HG03095 (cell line): ENCODE measurements around the gene ANKS1A.

Source experiments
- ATAC-seq: cut with Tn5 transposase; IDR thresholded peaks from one replicate; pipeline ENCODE4 v1.9.1; 2021; ENCODE audit warnings: moderate library complexity; ENCODE audit not compliant: unreplicated experiment

ANKS1A gene

DNA sequence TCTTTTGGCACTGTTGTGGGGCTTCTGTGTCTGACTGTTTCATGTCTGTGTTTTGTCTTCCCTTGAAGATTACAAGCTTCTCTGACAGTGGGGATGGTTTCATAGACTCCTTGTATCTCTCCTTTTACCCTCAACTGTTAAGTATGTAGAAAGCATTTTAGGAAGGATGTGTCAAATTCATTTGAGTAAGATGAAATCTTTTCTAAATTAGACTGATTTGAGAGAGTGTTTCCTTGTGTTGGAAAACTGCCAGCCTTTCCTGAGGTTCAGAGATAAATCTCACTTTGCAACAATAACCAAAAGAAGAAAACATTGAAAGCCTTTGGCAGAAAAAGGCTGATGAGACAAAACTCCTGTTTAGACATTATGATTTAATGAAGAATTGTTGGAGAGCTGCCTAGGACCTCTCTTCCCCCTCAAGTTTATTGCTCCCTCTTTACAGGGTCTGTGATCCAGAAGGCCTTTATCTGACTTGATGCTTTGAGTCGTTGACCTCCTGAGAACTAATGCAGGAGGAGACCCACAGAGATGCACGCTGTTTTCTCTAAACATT, 68.3 kb downstream of the ANKS1A start:
- ATAC-seq = no peak

DNA sequence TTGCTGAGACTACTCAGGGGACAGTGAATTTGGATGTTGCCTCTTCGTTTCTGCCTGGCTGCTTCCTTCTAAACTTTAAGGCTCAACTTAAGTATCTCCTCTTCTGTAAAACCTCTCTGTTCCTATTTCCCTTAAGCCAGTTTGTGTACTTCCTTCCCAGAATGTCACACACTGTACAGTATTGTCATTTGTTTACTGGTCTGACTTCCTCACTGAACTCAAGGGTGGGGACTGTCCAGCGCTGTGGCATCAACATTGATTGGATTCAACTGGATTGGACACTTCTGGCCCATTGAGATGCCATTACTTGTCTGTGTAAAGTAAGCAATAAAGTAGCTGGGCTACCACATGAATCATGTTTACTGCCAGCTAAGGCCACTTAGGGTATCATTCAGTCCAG, 69.7 kb downstream of the ANKS1A start:
- no peak for ATAC-seq

- ATAC-seq = no peak
Observed at GRCh38 chr6:34959224-34959623, 70.2 kb downstream of the ANKS1A start.

DNA sequence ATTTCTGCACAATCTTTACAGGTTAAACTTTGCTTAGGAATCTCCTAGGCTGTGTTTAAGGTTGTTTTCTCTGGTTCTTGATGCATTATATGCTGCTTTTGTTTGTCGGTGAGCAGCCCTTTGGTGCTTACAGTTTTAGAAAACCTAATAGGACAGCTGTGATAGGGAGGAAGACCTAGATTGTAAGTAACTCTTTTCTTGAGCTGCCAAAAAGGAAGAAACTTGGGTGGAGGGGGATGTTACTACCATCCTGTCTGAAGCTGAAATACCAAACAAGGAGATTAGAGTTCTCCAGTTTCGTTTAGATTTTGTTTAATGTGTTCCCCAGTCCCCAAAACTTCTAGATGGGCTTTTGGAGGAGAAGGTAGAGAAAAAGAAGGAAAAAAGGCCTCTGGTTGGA, 72.0 kb downstream of the ANKS1A start:
- ATAC-seq = no peak

DNA sequence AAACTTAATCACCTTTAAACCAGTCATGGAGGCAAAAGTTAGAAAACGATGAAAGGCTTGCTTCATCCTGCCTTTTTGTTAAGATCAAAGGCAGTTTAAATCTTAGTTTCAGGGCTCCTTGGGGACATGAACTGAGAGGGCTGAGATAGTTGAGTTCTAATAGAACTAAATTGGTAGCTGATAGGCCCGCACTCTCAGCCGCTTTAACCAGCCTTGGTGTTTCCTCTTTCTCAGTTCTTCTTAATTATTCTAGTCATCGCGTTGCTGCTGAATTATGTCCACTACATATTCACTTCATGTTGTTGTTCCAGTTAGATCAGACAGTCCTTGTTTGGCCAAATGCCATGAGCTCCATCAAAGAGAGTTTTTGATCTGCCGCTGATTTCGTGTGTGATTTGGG, 72.5 kb downstream of the ANKS1A start:
- ATAC-seq = no peak

DNA sequence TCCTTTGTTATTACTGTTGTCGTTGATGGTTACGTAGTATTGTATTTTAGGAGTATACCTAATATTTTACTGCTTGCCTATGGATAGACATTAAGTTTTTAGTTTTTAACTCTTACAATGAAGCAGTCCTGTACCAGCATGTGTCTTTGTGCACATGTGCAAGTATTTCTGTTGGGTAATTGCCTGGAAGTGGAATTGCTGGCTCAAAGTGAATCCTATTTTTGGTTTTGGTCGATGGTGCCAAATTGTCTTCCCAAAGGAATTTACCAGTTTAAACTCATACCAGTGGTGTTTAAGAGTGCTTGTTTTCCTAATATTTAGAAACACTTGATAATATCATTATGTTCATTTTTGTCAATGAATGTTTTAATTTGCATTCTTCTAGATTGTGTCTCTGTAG, 75.5 kb downstream of the ANKS1A start:
- no peak for ATAC-seq

DNA sequence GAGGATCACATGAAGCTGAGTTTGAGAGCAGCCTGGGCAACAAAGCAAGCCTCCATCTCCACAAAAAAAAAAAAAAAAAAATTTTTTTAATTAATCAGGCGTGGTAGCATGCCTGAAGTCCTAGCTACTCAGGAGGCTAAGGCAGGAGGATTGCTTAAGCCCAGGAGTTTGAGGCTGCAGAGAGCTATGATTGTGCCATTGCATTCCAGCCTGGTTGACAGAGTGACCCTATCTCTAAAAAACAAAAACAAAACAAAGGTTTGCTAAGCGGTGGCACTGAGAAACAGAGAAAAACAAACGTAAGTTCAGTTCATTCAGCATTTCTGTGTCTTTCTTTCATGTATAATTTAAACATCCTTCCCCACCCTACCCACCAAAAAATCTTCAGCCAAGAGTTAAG, 78.4 kb downstream of the ANKS1A start:
- no peak for ATAC-seq

- no peak for ATAC-seq
Observed at GRCh38 chr6:34969662-34970265, 80.7 kb downstream of the ANKS1A start.

DNA sequence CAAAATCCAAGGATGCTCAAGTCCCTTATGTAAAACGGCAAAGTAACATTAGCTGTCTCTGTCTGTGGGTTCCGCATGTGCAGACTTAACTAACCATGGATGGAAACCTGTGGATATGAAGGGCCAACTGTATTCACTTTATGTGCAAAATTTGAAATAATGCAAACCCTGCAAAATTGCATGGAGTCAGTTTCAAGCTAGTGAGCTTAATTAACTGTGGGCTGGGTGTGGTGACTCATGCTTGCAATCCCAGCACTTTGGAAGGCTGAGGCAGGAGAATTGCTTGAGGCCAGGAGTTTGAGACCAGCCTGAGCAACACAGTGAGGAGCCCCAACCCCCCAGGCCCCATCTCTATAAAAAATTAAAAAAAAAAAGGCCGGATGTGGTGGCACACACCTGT, 81.4 kb downstream of the ANKS1A start:
- ATAC-seq = no peak

GRCh38 chr6:34970957-34971356, 81.9 kb downstream of the ANKS1A start:
- ATAC-seq = no peak

DNA sequence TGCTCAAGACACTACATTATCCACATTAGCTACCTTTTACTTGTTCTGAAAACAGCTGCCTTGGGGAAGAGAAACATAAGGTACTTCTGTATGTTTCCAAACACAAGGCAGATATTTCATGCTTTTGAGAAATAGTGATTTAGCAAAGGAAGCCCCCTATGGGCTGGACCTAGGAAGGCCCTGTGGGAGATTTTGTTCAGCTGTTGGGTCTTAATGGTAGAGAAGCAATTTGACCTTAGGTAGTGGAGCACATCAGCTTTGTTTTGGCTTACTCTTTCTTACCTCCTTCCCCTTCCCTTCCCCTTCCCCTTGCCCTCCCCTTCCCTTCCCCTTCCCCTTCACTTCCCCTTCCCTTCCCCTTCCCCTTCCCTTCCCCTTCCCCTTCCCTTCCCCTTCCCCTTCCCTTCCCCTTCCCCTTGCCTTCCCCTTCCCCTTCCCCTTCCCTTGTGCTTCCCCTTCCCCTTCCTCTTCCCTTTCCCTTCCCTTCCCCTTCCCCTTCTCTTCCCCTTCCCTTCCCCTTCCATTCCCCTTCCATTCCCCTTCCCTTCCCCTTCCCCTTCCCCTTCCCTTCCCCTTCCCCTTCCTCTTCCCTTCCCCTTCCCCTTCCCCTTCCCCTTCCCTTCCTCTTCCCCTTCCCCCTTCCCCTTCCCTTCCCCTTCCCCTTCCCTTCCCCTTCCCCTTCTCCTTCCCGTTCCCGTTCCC, 84.6 kb downstream of the ANKS1A start:
- ATAC-seq = no peak

- no peak for ATAC-seq
Observed at GRCh38 chr6:34974249-34974642, 85.2 kb downstream of the ANKS1A start.

- ATAC-seq = no peak
Observed at GRCh38 chr6:34976239-34976638, 87.2 kb downstream of the ANKS1A start.

DNA sequence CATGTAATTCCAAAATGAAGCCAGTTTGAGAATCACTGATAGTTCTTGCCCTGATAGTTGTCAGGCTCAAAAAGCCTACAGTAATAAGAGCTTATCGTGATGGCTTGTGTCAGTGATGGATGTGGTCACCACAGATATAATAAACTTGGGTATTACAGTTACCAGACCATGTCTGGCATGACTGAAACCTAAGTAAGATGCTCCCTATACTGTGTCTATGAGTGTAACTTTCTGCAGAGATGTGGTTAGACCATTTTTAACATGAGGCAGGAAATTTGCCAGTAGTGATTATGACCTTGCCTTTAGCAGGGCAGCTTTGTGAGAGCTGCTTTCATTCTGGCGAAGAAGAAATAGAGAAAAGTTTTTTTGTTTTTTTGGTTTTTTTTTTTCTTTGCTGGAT, 90.2 kb downstream of the ANKS1A start:
- ATAC-seq = no peak

DNA sequence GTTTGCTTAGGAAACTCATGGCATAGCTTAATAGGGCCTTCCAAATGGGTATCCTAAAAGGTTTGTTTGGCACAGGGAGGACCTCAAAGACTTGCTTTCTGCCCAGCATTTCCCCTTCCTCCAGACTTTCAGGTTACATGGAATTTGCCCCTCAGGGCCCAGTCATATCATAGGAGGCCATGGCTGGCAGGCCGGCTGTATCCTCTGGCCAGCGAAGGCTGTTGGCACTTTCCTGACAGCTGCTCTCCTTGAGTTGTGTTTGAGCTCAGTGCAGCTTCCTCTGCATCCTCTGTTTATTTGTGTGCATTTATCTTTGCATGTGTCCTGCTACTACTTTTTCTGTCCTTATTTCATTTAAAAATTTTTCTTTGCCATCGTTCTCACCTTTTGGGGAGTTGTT, 90.9 kb downstream of the ANKS1A start:
- no peak for ATAC-seq

GRCh38 chr6:34981366-34981765, 92.3 kb downstream of the ANKS1A start:
- no peak for ATAC-seq

DNA sequence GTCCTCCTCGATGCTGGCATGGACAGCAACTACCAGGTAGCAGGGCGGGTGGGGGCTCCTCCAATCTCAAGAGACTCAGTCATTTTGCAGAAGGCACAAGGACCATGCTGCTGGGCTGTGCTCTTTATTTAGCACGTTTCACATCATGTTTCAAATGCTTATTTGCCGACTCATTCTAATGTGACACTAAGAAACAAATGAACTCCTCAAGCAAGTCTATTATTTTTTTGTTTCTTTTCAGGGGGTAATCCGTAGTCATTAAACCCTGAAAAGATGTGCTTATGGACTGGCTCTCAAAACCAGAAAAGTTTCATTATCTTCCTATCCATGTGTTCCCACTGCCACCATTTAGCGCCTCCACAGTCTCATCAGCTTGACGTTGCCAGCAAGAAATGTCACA, 92.9 kb downstream of the ANKS1A start:
- ATAC-seq = no peak

DNA sequence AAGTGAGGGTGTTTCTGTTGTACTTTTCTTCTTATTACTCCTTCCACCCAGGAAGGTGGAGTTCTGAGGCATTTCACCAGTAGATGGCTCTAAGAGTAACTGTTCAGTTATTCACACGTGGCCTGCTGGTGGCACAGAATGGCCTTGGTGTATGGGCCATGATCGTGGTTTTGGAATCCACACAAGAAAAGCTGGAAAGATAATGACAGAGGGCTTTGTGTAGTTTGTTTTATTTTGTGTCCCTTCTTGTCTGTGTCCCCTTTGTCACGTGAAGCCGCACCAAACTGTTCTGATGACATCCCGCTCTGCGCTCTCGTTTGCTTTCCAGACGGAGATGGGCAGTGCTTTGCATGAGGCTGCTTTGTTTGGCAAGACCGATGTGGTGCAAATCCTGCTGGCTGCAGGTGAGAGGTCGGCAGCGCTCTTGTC, 93.4 kb downstream of the ANKS1A start:
- ATAC-seq = no peak

GRCh38 chr6:34984416-34984815, 95.4 kb downstream of the ANKS1A start:
- ATAC-seq = no peak

DNA sequence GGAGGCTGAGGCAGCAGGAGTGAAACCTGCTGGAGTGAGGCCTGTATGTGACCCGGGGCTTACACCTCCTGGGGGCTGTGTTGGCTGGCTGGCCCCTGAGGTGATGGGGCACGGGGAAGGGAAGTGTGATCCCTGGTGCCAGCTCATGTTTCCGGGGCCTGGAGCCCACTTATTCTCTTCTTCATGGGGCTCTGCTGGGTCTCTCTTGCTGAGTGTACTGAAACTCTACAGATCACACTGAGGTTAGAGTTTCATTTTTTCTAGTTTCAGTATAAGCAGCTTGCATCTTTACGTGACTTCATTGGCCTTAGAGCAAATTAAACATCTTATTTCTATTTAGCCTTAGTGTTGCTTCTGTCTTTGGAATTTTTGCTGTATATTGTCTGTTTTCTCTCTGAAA, 96.2 kb downstream of the ANKS1A start:
- no peak for ATAC-seq

DNA sequence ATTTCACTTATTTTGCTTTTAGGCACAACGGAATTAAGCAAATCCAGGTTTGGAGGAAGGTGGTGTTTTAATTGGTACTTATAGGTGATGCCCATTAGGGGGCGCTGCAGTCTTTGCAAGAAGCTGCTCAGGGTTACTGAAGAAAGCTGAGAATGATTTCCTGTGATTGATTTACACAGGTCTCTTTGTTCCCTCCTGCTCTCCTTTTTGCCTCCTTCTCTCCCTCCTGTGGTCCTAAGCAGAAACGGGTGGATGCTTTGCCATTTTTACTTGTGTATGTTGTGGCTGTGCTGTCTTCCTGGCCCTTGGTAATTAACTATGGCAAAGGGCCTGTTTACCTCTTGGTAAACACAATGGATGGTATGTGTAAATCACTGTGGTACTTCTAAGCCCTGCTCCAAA, 97.8 kb downstream of the ANKS1A start:
- ATAC-seq = no peak

DNA sequence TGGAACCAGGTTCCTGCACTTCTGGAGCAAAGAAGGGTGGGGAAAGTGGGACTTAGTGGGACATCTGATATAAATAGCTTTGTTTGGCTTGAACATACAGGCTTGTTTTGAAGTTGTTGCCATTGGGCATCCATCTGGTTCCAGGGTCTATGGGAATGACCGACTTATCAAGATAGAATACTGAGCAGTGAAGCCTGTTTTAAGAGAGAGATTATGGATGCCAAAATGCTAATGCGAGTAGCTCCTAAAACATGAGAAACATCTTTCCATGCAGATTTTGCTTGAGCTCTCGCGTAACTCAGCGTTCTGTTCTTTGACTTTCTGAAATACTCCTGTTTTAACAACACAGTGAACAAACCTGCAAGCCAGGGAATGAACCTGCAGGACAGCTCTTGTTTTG, 98.5 kb downstream of the ANKS1A start:
- no peak for ATAC-seq
